Aorta (tissue), 4 donors: ENCODE data around the gene CNTNAP3B. TPM values are rescaled to one million over a fixed set of nuclear protein-coding genes. Genes with fewer than 3 reads are reported as not detected.

ENCODE experiments used
- polyA plus RNA-seq, 2 donors: library from polyadenylated mRNA; stranded (reverse); fragments of 200-250 nt; gene quantifications; one replicate each; pipeline ENCODE4 v1.2.3, GENCODE V29; 2013
- total RNA-seq, 2 donors: library from RNA; stranded (reverse); fragmentation: NEBNext Ultra II Directional; extraction: Animal tissue kit (Norgen Biotek cat#: 25700); gene quantifications; one replicate each; pipeline ENCODE4 v1.2.1, GENCODE V29; 2021
- donor health status: healthy with polysubstance abuse.
- donor health status: Bipolar disorder and iron deficiency.
- donor health status: DM: no; HTN: no; CAD: no.
- donor health status: DM: yes; HTN: yes; CAD: no.

The CNTNAP3B gene
- total and polyA plus RNA-seq, 4 donors: 1.6 to 45.9 (median 21.1) TPM

Other genes with a start within 250 kb of the CNTNAP3B start
- gene SPATA31A6, start 54.2 kb upstream of the CNTNAP3B start, total RNA-seq: not detected
- gene SPATA31A6, start 54.2 kb upstream of the CNTNAP3B start, polyA plus RNA-seq: not detected